Activated T-cell treated with anti-CD3 and anti-CD28 coated beads, Interleukin-2, amount 50 U/mL, for 72 hours (primary cell): ENCODE measurements around the gene KRTAP2-3. TPM values are rescaled to one million over a fixed set of nuclear protein-coding genes. Genes with fewer than 3 reads are reported as not detected.
"Not testable (repeated sequence)": the region's sequence is repeated elsewhere in the genome, so short reads cannot be mapped to it uniquely, and the experiment has no call there.

Source experiments
- ATAC-seq, 2 donors: fragments of 150-1000 bp; cut with Tn5 transposase; replicated peaks in 1 of 2; 2 replicates each; pipeline ENCODE4 v1.10.0; 2021; ENCODE audit warnings: moderate library complexity in 2 of 2, mild to moderate bottlenecking in 1 of 2
- DNase-seq, 2 donors: peaks; one replicate each; pipeline ENCODE4 v3.0.0; 2021 to 2022; ENCODE audit warnings: mixed read lengths in 1 of 2
- H3K27ac Mint-ChIP-seq: one replicate; pipeline ENCODE4 v1.8.0; 2022; ENCODE audit warnings: mild to moderate bottlenecking, moderate library complexity, mixed read lengths
- H3K27me3 Mint-ChIP-seq: one replicate; pipeline ENCODE4 v1.8.0; 2022; ENCODE audit warnings: low read depth, mixed read lengths
- H3K36me3 Mint-ChIP-seq, 2 donors: one replicate each; pipeline ENCODE4 v1.8.0; 2022; ENCODE audit warnings: mixed read lengths in 2 of 2, mild to moderate bottlenecking in 1 of 2; ENCODE audit not compliant: insufficient read depth in 2 of 2
- H3K4me1 Mint-ChIP-seq: one replicate; pipeline ENCODE4 v1.8.0; 2022; ENCODE audit warnings: low read depth, mixed read lengths
- H3K4me3 Mint-ChIP-seq, 2 donors: one replicate each; pipeline ENCODE4 v1.8.0; 2022; ENCODE audit warnings: mild to moderate bottlenecking in 2 of 2, mixed read lengths in 2 of 2, moderate library complexity in 2 of 2
- H3K9me3 Mint-ChIP-seq, 2 donors: one replicate each; pipeline ENCODE4 v1.8.0; 2022; ENCODE audit warnings: mixed read lengths in 2 of 2
- total RNA-seq, 2 donors: library from RNA; stranded (reverse); gene quantifications; one replicate each; pipeline ENCODE4 v1.2.3, GENCODE V29; 2022

KRTAP2-3 gene
- total RNA-seq, 2 donors from 2014 or later = not detected

DNA sequence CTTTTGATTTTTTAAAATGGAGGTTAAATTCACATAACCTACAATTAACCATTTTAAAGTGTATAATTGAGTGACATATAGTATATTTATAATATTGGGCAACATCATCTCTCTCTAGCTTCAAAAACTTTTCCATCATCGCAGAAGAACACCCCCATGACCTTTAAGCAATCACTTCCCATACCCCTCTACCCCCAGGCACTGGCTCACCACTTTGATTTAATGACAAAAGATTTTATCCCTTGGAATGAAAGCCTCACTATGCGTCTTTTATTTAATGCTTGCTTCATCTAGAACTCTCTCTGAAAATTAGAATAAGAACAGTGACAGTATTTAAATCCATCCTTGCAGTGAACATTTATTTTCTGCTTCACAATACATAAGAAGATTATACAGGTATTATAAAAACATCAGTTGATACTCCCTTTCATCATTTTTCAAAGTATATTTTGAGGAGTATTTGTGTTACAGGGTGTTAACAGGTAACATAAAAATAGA is 22.0 kb downstream of the KRTAP2-3 start:
- H3K9me3 Mint-ChIP-seq = no peaks in the 10 kb centered on the region
- H3K4me1 Mint-ChIP-seq = no peaks in the 10 kb centered on the region
- H3K27ac Mint-ChIP-seq = no peak overlapping the region
- peaks cover 6% of the 10 kb centered on the region for H3K27me3 Mint-ChIP-seq
- ATAC-seq (no peak), DNase-seq (no peak)
- H3K36me3 Mint-ChIP-seq = no peaks in the 10 kb centered on the region
- H3K4me3 Mint-ChIP-seq = no peak overlapping the region

DNA sequence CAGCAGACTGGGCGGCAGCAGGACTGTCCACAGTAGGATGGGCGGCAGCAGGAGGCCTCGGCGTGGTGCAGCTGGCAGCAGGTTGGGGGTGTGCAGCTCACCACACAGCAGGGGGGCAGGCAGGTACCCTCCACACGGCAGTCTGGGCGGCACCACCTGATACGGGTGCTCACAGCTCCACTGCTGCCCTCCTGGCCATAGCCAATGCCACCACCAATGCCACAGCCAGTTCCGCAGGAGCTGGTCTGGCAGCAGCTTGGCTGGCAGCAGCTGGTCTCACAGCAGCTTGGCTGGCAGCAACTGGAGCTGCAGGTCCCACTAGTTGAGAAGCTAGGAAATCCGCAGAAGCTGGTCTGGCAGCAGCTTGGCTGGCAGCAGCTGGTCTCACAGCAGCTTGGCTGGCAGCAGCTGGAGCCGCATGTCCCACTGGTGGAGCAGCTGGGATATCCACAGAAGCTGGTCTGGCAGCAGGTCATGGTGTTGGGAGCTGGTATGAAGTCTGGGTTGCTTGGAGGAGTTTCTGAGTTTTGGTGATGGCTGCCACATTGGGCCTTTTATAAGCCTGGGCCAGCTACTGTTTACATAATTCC is 25.5 kb downstream of the KRTAP2-3 start, which contains the start of gene KRTAP1-3:
KRTAP1-3 (minus strand) TSS at position 529 of the 590 bp plus-strand sequence; CDS start at position 476, 53 bp downstream.
- peak within 1 kb of the TSS; percentile 54 for H3K27ac Mint-ChIP-seq
- DNase-seq, H3K4me1 Mint-ChIP-seq, H3K4me3 Mint-ChIP-seq, ATAC-seq, H3K9me3 Mint-ChIP-seq, H3K27me3 Mint-ChIP-seq, H3K36me3 Mint-ChIP-seq: not testable (repeated sequence)

DNA sequence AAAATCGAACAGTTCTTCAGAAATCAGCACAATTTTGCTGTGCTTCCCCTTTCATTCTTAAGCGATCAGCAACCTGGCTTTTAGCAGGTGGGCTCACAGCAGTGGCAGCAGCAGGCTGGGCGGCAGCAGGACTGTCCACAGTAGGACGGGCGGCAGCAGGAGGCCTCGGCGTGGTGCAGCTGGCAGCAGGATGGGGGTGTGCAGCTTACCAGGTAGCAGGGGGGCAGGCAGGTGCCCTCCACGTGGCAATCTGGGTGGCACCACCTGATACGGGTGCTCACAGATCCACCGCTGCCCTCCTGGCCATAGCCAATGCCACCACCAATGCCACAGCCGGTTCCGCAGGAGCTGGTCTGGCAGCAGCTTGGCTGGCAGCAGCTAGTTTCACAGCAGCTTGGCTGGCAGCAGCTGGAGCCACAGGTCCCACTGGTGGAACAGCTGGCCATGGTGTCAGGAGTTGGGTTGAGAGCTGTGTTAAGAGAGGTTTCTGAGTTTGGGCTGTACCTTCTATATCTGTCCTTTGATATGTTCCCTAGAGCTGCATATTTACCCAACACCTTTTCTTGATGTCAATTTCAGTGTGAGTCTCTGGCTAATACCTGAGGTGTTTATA is 30.2 kb downstream of the KRTAP2-3 start, which contains the start of gene KRTAP1-4:
KRTAP1-4 (minus strand) TSS at position 563 of the 613 bp plus-strand sequence; CDS start at position 446, 117 bp downstream.
- DNase-seq (no peak), ATAC-seq (no peak)
- Mint-ChIP-seq H3K36me3 (no peaks in the 10 kb centered on the region), H3K27ac (no peak within 1 kb of the TSS), H3K9me3 (no peaks in the 10 kb centered on the region), H3K4me3 (no peak within 1 kb of the TSS), H3K4me1 (no peaks in the 10 kb centered on the region), H3K27me3 (peaks cover 6% of the 10 kb centered on the region)

DNA sequence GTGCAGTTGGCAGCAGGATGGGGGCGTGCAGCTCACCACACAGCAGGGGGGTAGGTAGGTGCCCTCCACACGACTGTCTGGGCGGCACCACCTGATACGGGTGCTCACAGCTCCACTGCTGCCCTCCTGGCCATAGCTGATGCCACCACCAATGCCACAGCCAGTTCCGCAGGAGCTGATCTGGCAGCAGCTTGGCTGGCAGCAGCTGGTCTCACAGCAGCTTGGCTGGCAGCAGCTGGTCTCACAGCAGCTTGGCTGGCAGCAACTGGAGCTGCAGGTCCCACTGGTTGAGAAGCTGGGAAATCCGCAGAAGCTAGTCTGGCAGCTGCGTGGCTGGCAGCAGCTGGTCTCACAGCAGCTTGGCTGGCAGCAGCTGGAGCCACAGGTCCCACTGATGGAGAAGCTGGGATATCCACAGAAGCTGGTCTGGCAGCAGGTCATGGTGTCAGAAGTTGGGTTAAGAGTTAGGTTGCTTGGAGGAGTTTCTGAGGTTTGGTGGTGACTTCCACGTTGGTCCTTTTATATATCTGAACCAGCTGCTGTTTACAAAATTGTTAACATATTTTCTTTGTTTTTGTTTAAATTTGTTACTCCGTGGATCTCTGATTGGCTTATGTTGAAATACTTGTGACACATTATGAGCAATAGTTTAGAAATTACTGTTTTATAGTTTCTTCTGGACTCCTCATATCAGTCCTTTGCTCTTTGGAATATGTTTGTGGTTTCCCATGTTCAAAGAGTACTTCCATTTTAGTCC is 33.0 kb downstream of the KRTAP2-3 start, which contains the start of gene KRTAP1-5:
KRTAP1-5 (minus strand) TSS at position 494 of the 757 bp plus-strand sequence; CDS start at position 441, 53 bp downstream.
- no peaks in the 10 kb centered on the region for H3K9me3 Mint-ChIP-seq
- no peaks in the 10 kb centered on the region for H3K36me3 Mint-ChIP-seq
- no peak within 1 kb of the TSS for H3K27ac Mint-ChIP-seq
- ATAC-seq = no peak
- H3K4me1 Mint-ChIP-seq = no peaks in the 10 kb centered on the region
- no peak for DNase-seq
- peaks cover 13% of the 10 kb centered on the region for H3K27me3 Mint-ChIP-seq
- H3K4me3 Mint-ChIP-seq = no peak within 1 kb of the TSS

DNA sequence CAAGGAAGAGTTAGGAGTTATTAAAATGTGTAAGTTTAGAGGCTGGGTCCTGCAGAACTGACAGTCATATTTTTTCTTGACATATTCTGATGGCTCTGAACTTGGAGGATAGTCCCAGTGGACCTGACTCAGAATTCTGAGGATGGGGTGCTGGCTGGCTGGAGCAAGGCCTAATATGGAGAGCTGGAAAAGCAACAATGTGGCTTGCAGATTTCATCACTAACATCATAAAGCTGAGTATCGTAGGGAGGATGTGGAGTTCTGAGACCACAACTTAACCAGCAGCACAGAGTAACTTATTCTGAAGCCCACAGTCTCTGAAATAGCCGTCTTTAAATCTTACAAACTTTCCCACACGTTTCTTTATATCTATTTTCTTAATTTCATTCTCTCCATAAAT is 35.2 kb downstream of the KRTAP2-3 start:
- ATAC-seq = no peak
- Mint-ChIP-seq H3K4me1 (no peaks in the 10 kb centered on the region), H3K27ac (no peak overlapping the region), H3K9me3 (no peaks in the 10 kb centered on the region), H3K4me3 (no peak overlapping the region), H3K27me3 (peaks cover 13% of the 10 kb centered on the region), H3K36me3 (no peaks in the 10 kb centered on the region)
- no peak for DNase-seq

DNA sequence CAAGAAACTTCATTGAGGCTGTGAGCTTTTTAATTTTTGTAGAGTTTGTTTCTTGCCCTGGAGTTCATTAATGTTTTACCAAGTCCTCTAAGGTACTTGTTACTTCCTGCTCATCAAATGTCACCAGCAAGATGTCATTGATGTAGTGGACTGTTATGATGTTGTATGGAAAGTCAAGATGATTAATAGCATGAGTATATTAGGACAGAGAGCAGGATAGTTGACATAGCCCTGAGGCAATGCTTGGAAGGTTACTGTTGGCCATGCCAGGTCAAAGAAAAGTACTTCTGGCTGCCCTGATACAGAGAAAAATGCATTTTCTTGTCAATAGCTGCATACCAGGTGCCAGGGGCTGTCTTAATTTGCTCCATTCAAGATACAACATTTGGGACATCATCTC is 39.6 kb downstream of the KRTAP2-3 start:
- no peak for ATAC-seq
- H3K4me1 Mint-ChIP-seq = no peaks in the 10 kb centered on the region
- H3K36me3 Mint-ChIP-seq = no peaks in the 10 kb centered on the region
- no peak overlapping the region for H3K4me3 Mint-ChIP-seq
- H3K9me3 Mint-ChIP-seq = no peaks in the 10 kb centered on the region
- H3K27me3 Mint-ChIP-seq = peaks cover 14% of the 10 kb centered on the region
- H3K27ac Mint-ChIP-seq = no peak overlapping the region
- DNase-seq = no peak

DNA sequence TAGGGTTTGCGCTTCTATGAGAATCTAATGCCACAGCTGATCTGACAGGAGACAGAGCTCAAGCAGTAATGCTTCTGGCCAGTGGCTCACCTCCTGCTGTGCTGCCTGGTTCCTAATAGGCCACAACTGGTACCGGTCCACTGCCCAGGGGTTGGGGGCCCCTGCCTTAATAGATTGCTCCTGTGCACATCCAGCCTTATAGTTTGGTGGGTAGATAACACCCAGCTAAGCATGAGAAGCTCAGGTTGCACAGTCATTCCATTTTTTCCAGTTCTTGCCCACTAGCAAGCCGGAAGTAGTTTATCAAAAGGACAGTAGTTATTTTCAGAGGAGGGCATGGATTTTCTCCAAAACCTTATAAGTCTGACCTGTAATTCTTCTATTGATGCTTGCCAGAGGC is 40.5 kb downstream of the KRTAP2-3 start:
- ATAC-seq = no peak
- DNase-seq = no peak
- H3K4me3 Mint-ChIP-seq = no peak overlapping the region
- no peaks in the 10 kb centered on the region for H3K36me3 Mint-ChIP-seq
- H3K4me1 Mint-ChIP-seq = no peaks in the 10 kb centered on the region
- H3K27ac Mint-ChIP-seq = no peak overlapping the region
- no peaks in the 10 kb centered on the region for H3K9me3 Mint-ChIP-seq
- H3K27me3 Mint-ChIP-seq = peaks cover 14% of the 10 kb centered on the region

DNA sequence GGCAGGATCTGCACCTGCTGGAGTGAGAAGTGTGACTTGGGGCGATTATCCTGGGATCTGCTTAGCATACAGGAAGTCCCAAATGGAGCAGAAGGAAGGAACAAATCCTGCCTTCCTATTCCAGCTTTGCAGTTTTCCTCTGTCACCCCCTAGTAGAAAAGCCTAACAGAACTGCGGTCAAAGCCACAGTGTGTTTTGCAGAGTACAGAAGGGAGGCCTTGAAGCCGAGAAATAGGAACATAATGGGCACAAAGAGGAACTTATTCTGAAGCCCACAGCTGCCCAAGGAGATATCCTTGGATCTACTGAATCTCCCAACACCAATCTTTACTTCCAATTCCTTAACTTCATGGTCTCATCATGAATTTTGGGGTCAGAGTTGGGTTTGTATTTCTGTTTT is 41.4 kb downstream of the KRTAP2-3 start:
- ATAC-seq = no peak
- Mint-ChIP-seq H3K27ac (no peak overlapping the region), H3K27me3 (peaks cover 14% of the 10 kb centered on the region), H3K36me3 (no peaks in the 10 kb centered on the region), H3K4me3 (no peak overlapping the region), H3K9me3 (no peaks in the 10 kb centered on the region), H3K4me1 (no peaks in the 10 kb centered on the region)
- no peak for DNase-seq

DNA sequence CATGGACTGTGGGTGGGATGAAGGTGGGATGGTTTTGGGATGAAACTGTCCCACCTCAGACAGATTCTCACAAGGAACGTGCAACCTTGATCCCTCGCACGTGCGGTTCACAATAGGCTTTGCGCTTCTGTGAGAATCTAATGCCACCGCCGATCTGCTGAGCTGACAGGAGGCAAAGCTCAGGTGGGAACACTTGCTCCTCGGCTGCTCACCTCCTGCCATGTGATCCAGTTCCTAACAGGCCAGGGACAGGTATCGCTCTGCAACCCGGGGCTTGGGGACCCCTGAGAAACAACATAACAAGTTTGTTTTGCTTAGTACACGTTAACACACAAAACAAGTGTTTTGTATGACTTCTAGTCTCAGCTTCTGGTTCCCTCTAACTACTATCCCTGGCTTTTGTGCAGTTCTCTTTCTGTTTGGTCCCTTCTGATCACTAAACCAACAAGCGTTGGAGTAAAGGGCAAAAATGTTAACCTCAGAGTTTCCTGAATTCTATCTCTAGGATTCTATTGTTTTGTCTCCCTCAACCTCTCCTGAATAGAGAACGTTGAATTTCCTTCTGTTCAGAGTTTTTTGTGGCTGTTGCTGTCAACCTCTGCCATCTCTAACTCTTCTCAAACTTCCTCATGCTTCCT is 43.2 kb downstream of the KRTAP2-3 start:
- no peak overlapping the region for H3K4me3 Mint-ChIP-seq
- no peak overlapping the region for H3K27ac Mint-ChIP-seq
- H3K9me3 Mint-ChIP-seq = no peaks in the 10 kb centered on the region
- DNase-seq = no peak
- H3K36me3 Mint-ChIP-seq = no peaks in the 10 kb centered on the region
- peaks cover 7% of the 10 kb centered on the region for H3K27me3 Mint-ChIP-seq
- H3K4me1 Mint-ChIP-seq = no peaks in the 10 kb centered on the region
- ATAC-seq = no peak

DNA sequence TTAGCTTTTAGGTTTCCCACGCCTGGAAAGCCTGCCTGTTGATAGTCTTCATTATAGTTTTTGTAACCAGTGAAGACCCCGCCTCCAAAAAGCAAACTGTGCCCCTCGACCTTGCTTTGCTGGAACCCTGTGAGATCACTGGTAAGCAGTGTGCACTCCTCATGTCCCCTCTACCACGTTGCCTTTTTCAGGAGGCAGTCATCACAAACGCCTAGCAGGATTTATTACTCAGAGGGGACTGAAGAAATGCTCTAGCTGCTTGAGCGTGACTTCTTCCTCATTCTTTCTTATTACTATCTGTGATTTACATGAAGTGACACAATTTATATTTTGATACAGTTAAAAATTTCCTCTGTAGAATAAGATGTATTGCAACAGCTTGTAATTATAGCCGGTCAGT is 44.5 kb downstream of the KRTAP2-3 start:
- ATAC-seq (no peak), DNase-seq (no peak)
- H3K36me3 Mint-ChIP-seq = no peaks in the 10 kb centered on the region
- H3K9me3 Mint-ChIP-seq = no peaks in the 10 kb centered on the region
- no peak overlapping the region for H3K27ac Mint-ChIP-seq
- H3K27me3 Mint-ChIP-seq = peaks cover 7% of the 10 kb centered on the region
- H3K4me3 Mint-ChIP-seq = no peak overlapping the region
- no peaks in the 10 kb centered on the region for H3K4me1 Mint-ChIP-seq

DNA sequence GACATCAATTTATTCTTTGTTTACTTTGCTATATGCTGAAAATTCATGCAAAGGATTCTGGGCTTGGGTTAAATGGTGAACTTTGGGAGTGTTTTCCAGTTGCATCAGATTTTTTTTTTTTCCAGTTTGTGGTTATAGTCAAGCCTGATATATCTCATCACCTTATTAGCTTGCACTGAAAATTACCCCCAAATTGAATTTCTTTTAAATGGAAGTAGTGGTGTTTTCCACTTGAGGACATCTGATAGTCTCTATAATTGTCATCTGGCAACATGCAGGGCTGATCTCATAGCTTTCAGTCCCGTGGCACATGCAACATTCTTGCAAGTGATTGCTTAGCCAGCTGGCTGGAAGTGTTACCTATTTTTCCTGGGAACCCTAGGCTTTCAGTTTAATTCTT is 46.3 kb downstream of the KRTAP2-3 start:
- Mint-ChIP-seq H3K36me3 (no peaks in the 10 kb centered on the region), H3K9me3 (no peaks in the 10 kb centered on the region), H3K4me1 (no peaks in the 10 kb centered on the region), H3K4me3 (no peak overlapping the region), H3K27me3 (peaks cover 7% of the 10 kb centered on the region), H3K27ac (no peak overlapping the region)
- DNase-seq = no peak
- ATAC-seq = no peak

DNA sequence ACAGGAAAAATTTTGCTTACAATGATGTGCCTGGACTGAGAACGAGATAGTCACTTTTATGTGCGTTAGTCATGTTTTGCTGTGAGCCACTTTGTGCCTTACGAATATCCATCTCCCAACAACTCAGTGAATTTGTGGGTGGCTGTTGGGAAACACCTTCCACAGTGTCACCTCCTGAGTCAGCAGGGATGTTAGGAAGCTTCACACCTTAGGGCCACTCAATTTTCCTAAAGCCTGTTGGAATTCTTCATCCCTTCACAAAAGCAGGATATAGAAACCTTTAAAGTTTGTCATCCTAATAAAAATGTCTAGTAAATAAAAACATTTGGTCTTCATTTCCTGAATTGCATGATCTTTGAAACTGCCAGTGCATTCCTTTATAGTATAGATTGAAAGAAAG is 46.7 kb downstream of the KRTAP2-3 start:
- no peaks in the 10 kb centered on the region for H3K4me1 Mint-ChIP-seq
- H3K4me3 Mint-ChIP-seq = no peak overlapping the region

More for the DNA sequence above, 46.7 kb downstream of the KRTAP2-3 start:
- Mint-ChIP-seq H3K36me3 (no peaks in the 10 kb centered on the region), H3K9me3 (no peaks in the 10 kb centered on the region), H3K27me3 (peaks cover 7% of the 10 kb centered on the region), H3K27ac (no peak overlapping the region)
- DNase-seq (no peak), ATAC-seq (no peak)
